Mucosa of stomach (tissue), 1 donor: ENCODE results near the gene GJD3.

Source experiments
- H3K27me3 ChIP-seq: one replicate; pipeline ENCODE4 v1.7.0; 2013; ENCODE audit warnings: mild to moderate bottlenecking, low read length; ENCODE audit not compliant: control insufficient read depth, insufficient read depth
- H3K36me3 ChIP-seq: one replicate; pipeline ENCODE4 v1.7.0; 2013; ENCODE audit warnings: low read length; ENCODE audit not compliant: control insufficient read depth, insufficient read depth
- H3K4me1 ChIP-seq: one replicate; pipeline ENCODE4 v1.7.0; 2013; ENCODE audit warnings: mild to moderate bottlenecking, low read length; ENCODE audit not compliant: control insufficient read depth, insufficient read depth
- H3K4me3 ChIP-seq: one replicate; pipeline ENCODE4 v1.7.0; 2013; ENCODE audit warnings: low read length
- H3K9ac ChIP-seq: one replicate; pipeline ENCODE4 v1.7.0; 2013; ENCODE audit warnings: mild to moderate bottlenecking, low read length, moderate library complexity
- H3K9me3 ChIP-seq: one replicate; pipeline ENCODE4 v1.7.0; 2013; ENCODE audit warnings: mild to moderate bottlenecking, low read length, moderate library complexity; ENCODE audit not compliant: control insufficient read depth
- donor health status: Pancreatic carcinoma.

Gene GJD3

DNA sequence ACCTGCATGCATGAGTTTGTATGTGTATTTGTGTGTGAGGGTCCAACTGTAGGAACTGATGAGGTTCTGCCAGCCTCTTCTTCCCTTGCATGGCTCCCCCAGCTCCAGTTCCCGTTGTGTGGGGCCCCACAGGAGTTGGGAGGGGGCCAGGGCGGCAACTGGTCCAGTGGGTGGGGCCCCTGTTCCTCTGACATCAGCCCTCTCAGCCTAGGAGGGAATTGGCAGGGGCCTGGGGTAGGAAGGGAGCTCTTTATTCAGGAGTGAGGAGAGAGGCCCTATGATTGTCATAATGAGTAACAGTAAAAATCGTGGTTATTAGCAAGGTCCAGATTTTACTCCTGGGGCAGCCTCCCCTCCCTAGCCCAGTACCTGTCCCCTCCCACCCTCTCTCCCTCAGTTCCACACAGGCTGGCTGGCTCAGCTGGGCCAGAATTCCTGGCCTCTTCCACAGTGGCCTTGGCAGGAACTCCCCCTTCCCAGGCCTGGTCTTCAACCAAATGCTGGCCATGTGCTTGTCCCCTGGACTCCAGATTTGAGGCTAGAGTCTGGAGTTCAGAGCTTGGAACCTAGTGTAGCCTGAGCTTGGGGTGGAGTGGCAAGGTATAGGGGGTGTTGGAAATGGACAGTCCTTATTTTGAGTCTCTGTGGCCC lies 36.7 kb downstream of the GJD3 start:
- Histone ChIP-seq H3K9ac (no peak overlapping the region), H3K36me3 (no peaks in the 10 kb centered on the region), H3K4me1 (peaks cover 81% of the 10 kb centered on the region), H3K4me3 (peak overlapping the region; percentile 9), H3K27me3 (no peaks in the 10 kb centered on the region), H3K9me3 (no peaks in the 10 kb centered on the region)

DNA sequence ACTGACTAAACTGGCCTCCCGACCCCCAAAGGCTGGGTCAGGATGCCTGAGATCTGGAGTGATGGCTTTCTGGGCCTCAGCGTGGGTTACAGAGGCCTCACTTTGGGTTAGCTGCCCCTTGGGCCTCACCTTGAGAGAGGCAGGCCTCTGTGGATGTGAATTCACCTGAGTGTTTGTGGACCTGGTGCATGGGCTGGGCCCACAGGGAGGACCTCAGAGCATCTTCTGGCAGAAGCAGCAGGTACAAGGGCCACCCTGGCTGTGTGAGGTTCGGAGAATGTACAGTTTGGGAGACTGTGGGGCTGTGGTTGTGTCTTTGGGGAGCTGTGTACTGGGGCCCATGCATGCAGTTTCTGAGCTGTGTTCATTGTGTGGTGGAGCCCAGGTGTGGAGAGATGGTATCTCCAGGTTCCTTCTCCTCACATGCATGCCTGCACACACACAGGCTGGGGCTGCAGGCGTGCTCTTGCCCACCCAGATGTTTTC lies 37.2 kb downstream of the GJD3 start:
- Histone ChIP-seq H3K9me3 (no peaks in the 10 kb centered on the region), H3K4me1 (peaks cover 81% of the 10 kb centered on the region), H3K36me3 (no peaks in the 10 kb centered on the region), H3K4me3 (peak overlapping the region; percentile 9), H3K27me3 (no peaks in the 10 kb centered on the region), H3K9ac (no peak overlapping the region)

DNA sequence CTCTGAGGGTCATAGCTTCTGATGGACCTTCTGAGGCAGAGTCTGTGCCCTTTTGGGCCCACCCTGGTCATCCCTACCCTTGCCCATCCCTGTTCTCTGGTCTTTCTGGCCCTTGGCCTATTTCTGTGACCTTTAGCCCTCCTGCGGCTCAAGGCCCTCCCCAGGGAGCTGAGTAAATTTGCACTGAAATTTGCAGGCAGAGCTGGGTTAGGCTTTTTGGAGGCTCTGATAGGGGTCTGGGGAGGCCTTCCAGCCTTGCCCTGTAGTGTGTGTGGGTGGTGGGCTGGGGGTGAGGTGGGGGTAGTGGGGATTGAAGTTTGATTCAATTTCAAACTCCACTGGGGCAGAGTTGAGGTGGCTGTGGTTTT lies 37.7 kb downstream of the GJD3 start:
- Histone ChIP-seq H3K9ac (peak overlapping the region; percentile 63), H3K4me1 (peaks cover 81% of the 10 kb centered on the region), H3K36me3 (no peaks in the 10 kb centered on the region), H3K4me3 (peak overlapping the region; percentile 3), H3K27me3 (no peaks in the 10 kb centered on the region), H3K9me3 (no peaks in the 10 kb centered on the region)

DNA sequence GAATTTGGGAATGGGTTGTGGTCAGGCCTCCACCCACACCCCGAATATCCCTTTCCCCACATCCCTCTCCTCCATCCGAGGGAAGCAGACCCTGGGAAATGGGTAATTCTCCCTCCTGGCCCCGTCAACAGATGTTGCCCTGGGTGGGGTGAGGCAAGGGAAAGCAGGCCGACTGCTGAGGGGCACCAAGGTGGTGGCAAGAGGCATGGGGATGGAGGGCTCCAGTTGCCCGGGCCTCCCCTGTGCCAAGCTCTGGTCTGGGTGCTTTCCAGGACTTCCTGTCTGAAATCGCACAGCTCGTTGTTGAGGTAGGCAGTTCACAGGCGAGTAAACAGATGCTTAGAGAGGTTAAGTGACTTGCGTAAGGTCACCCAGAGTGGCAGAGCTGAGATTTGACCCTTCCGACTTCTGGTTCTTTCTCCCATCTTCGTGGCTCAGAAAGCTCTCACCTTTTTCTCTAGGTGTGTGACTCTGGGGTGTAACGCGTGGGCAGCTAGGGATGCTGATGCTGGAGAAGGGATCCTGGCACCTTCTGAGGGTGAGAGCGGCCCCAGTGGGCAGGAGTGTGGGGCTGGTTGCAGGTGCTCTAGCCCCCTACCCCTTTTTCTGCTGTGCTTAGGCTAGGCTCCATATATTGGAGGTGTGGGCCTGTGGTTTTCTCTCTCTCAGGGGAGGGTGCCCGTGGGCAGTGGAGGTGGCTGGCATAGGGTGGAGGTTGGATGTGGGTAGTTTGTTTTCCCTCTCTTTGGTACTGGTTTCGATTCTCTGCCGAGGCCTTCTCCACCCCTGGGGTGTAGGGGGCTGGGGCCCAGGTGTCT lies 38.3 kb downstream of the GJD3 start:
- H3K9ac ChIP-seq: peak overlapping the region; percentile 63
- no peaks in the 10 kb centered on the region for H3K9me3 ChIP-seq
- peaks cover 81% of the 10 kb centered on the region for H3K4me1 ChIP-seq
- H3K36me3 ChIP-seq: no peaks in the 10 kb centered on the region
- H3K4me3 ChIP-seq: peak overlapping the region; percentile 3
- H3K27me3 ChIP-seq: no peaks in the 10 kb centered on the region

DNA sequence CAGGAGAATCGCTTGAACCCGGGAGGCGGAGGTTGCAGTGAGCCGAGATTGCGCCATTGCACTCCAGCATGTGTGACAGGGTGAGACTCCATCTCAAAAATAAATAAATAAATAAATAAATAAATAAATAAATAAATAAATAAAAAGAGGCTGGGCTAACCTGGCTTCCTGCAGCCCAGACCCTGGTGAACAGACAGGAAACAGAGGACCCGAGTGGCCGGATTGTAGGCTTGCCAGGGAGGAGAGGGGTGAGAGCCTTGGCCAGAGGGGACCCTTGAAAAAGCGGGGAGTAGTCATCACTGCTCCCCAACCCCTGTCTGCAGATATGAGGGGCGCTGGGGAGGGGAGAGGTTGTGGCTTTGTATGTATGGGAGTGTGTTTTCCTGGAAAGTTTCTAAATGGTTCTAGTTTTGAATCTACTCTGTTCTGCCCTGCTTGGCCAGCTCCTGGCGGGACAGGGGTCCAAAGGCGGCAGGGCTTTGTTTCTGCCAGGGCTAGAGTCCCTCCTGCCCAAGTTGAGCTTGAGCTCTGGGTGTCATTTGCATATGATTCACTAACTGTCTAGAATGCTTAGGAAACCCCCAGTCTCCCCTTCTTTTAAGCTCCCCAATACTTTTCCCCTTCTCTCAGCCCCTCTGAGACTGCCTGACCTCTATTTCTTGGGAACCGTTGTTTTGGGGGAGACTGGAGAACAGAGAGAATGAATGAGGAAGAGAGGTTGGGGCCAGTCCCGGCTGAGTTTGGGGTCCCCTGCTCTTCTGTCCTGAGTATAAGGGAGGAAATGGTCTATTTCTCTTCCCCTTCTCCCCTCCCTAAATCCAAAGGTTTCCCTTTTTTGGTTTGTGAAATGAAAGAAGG lies 39.2 kb downstream of the GJD3 start:
- no peaks in the 10 kb centered on the region for H3K27me3 ChIP-seq
- peaks cover 74% of the 10 kb centered on the region for H3K4me1 ChIP-seq
- H3K9me3 ChIP-seq: no peaks in the 10 kb centered on the region
- no peak overlapping the region for H3K4me3 ChIP-seq
- H3K36me3 ChIP-seq: no peaks in the 10 kb centered on the region
- no peak overlapping the region for H3K9ac ChIP-seq

DNA sequence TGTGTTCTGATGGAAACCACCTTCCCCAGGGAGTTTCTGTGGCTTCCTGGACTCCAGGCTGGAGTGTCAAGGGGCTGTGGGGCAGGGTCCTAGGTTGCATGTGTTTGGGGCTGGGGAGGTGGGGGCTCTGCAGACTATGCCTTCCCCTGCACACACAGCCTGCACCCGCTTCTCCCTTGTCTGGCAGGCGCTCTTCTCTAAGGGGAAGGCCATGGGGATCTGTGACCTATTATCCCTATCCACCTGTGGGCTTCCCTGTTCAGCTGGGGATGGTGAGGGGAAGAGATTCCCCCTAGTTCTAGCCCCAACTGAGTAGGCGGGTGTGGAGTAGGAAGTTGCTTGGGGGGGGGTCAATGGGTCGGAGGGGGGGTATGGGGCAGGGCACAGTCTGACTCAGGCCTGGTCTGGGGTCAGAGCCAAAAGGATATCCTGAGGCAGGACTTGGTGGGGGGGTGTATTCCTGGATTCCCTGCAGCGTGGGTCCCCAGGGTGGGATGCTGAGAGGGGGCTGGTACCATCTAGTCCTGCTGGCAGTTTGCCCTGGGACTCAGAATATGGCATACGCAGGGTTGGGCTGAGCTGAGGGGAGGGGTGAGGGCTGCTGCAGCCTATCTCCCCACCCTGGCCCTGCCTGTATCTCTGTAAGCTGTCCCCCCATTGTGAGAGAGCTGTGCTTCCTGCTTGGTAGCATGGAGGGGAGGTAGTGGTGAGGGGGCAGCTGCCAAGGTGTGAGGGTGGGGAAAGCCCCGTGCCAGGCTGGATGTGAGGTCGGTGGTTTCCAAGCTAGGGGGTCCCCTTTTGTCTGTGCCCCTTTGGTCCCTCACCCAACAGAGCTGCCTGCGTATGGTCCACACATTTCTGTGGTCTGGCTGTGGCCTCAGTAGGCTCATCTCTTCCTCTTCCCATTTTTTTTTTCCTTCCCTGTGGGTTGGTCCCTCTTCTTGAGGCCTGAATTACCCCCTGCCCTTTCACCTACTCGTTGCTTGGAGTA lies 40.9 kb downstream of the GJD3 start:
- Histone ChIP-seq H3K36me3 (no peaks in the 10 kb centered on the region), H3K9me3 (no peaks in the 10 kb centered on the region), H3K27me3 (no peaks in the 10 kb centered on the region), H3K9ac (peak overlapping the region; percentile 47), H3K4me1 (peaks cover 74% of the 10 kb centered on the region), H3K4me3 (no peak overlapping the region)

DNA sequence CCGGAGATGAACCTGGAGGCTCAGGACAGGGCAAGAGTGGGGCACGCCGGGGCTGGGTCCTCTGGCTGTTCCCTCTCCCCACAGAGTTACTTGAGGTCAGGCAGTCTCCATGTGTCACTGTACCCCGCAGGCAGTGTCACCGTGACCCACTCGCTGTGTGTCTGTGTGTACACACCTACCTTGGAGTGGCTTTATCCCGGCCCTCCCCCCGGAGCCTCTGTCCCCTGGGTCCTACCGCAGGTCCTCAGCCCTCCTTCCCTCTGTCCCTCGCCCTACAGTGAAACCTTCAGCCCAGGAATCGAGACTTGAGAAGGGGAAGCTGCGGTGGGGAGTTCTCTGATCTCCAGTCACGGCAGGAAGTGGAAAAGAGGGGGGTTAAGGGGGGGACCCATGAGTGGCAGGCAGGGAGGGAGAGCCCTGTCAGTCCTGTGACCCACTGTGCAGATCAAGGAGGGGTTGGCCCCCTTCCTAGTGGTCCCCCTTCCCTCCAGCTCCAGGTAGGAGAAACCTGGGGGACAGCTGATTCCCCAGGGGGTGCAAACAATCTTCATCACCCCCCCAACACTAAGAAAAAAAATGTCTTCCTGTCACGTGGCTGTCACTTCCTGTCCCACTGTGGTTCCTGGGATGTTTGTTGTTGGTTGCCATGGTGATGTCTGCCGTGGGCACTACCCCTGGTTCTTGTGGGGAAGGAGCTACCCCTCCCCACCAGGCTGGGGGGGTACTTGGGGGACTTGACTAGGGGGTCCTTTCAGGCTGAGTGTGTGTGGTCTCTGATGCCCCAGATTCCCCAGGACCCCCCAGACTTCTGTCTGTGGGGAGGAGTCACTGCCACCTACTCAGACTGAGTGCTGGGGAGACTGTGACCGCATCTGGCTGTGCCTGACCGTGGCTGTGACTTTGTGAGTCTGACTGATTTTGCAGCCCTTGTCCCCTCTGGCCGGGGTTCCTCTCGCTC lies 41.9 kb downstream of the GJD3 start:
- Histone ChIP-seq H3K9ac (peak overlapping the region; percentile 67), H3K36me3 (no peaks in the 10 kb centered on the region), H3K4me3 (no peak overlapping the region), H3K27me3 (no peaks in the 10 kb centered on the region), H3K9me3 (no peaks in the 10 kb centered on the region), H3K4me1 (peaks cover 71% of the 10 kb centered on the region)

DNA sequence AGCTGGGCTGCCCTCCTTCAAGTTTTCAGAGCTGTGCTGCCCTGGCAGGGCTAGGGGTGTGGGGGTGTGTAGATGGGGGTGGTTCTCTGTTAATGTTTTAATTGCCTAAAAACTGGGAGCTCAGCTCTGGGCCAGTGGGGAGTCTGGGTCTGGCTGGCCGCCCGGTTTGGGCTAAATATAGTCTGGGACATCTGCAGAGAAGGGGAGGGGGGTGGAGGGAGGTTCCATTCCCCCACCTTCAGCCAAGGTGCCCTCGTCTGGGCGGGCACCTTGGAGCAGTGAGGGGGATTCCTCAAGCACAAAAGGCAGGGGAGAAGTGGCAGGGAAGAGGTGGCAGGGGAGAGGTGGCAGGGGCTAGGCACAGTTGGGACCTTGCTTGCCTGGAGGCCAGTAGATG lies 42.6 kb downstream of the GJD3 start:
- Histone ChIP-seq H3K27me3 (no peaks in the 10 kb centered on the region), H3K9me3 (no peaks in the 10 kb centered on the region), H3K4me3 (no peak overlapping the region), H3K36me3 (no peaks in the 10 kb centered on the region), H3K4me1 (peaks cover 71% of the 10 kb centered on the region), H3K9ac (peak overlapping the region; percentile 67)

DNA sequence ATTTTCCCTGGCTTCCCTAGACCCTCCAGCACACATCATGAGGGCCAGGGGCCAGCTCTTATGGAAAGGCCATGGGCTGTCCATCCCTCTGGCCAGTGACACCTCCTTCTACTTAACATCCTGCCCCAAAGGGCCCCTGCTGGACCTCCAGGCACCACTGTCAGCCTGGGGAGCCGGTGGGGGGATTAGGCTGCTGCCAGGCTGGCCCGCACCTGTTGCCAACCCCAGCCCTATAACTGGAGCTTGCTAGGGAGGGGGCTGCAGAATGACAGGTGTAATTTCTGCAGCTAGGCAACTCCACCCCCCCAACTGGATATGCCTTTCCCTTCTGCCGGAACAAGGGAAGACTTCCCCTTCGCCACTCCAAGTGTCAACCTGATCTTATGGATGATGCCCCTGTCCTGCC lies 43.0 kb downstream of the GJD3 start:
- Histone ChIP-seq H3K9ac (peak overlapping the region; percentile 67), H3K36me3 (no peaks in the 10 kb centered on the region), H3K4me1 (peaks cover 71% of the 10 kb centered on the region), H3K27me3 (no peaks in the 10 kb centered on the region), H3K9me3 (no peaks in the 10 kb centered on the region), H3K4me3 (no peak overlapping the region)

DNA sequence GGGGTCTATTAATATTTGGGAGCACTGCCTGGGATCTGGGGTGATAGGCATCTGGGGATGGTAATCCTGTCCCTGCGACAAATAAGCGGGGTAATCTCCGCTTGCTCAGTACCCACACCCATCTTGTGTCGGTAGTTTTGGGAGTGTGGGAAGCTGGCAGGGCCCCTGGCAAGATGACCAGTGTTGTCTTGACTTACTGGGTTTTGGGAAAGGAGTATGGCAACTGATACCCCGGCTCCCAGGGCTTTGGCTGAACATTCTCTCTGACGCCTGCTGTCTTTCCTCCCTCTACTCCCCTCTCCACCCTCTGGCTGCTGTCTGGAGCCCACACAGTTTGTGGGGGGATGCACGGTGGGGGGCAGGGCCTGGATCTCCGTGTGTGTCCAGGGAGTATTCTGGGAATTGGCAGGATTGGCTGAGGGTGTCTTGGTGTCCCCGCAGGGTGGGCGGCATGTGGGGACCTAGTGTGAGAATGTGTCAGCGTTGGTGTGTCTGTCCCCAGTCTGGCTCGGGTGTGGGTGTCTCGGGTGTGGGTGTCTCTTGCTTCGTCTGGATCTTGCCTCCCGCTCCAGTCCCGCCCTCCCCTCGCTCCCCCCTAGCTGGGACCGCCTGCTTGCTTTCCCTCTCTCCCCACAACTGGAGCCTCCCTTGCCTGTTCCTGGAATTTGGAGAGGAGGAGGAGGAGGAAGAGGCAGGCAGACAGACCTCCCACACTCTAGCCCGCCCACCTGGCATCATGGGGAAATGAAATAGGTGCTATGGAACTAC lies 43.6 kb downstream of the GJD3 start:
- peaks cover 71% of the 10 kb centered on the region for H3K4me1 ChIP-seq
- no peak overlapping the region for H3K9ac ChIP-seq
- no peak overlapping the region for H3K4me3 ChIP-seq

More for the DNA sequence above, 43.6 kb downstream of the GJD3 start:
- no peaks in the 10 kb centered on the region for H3K36me3 ChIP-seq
- H3K27me3 ChIP-seq: no peaks in the 10 kb centered on the region
- H3K9me3 ChIP-seq: no peaks in the 10 kb centered on the region
